Mesenchymal stem cell (in vitro differentiated cells and primary cell): ENCODE data around the gene CAPZA1.

Experiments
- DNase-seq: peaks from one replicate; pipeline ENCODE4 v3.0.0-alpha.2; 2013
- H2AFZ ChIP-seq: one replicate; pipeline ENCODE4 v1.6.1; 2013; ENCODE audit warnings: low read depth, mild to moderate bottlenecking, control low read depth, inconsistent platforms, low read length, moderate library complexity
- H2AK5ac ChIP-seq: 2 replicates; pipeline ENCODE4 v1.6.1; 2013; ENCODE audit warnings: low read length, moderate library complexity, mild to moderate bottlenecking, inconsistent platforms; ENCODE audit not compliant: severe bottlenecking
- H2BK120ac ChIP-seq: one replicate; pipeline ENCODE4 v1.6.1; 2013; ENCODE audit warnings: low read depth, mild to moderate bottlenecking, inconsistent platforms, low read length, moderate library complexity
- H2BK12ac ChIP-seq, 2 experiments: one replicate each; pipeline ENCODE4 v1.6.1; 2013; ENCODE audit warnings: inconsistent platforms in 2 of 2, low read length in 2 of 2, mild to moderate bottlenecking in 2 of 2, moderate library complexity in 2 of 2, control low read depth in 1 of 2
- H2BK15ac ChIP-seq: one replicate; pipeline ENCODE4 v1.6.1; 2013; ENCODE audit warnings: mild to moderate bottlenecking, low read depth, inconsistent platforms; ENCODE audit not compliant: poor library complexity, severe bottlenecking
- H2BK5ac ChIP-seq: 2 replicates; pipeline ENCODE4 v1.6.1; 2013; ENCODE audit warnings: low read depth, mild to moderate bottlenecking, low read length, control low read depth, inconsistent platforms; ENCODE audit not compliant: poor library complexity, severe bottlenecking
- H3K14ac ChIP-seq, 2 experiments: one replicate each; pipeline ENCODE4 v1.6.1; 2013; ENCODE audit warnings: inconsistent platforms in 2 of 2, low read length in 2 of 2, control low read depth in 1 of 2, mild to moderate bottlenecking in 1 of 2, moderate library complexity in 1 of 2
- H3K18ac ChIP-seq, 2 experiments: one replicate each; pipeline ENCODE4 v1.6.1; 2013; ENCODE audit warnings: inconsistent platforms in 2 of 2, low read length in 2 of 2, control low read depth in 1 of 2, low read depth in 1 of 2, mild to moderate bottlenecking in 1 of 2
- H3K23ac ChIP-seq, 2 experiments: one replicate each; pipeline ENCODE4 v1.6.1; 2013; ENCODE audit warnings: inconsistent platforms in 2 of 2, low read length in 2 of 2, mild to moderate bottlenecking in 2 of 2, moderate library complexity in 2 of 2, control low read depth in 1 of 2
- H3K27ac ChIP-seq: 2 replicates; pipeline ENCODE4 v1.5.1; 2013; ENCODE audit warnings: mild to moderate bottlenecking, moderate library complexity, low read length, control low read depth, inconsistent platforms; ENCODE audit not compliant: poor library complexity, severe bottlenecking
- H3K27me3 ChIP-seq, 2 experiments: 2 replicates each; pipeline versions ENCODE4 v1.6.1 to v1.7.0; 2013; ENCODE audit warnings: low read length in 2 of 2, mild to moderate bottlenecking in 2 of 2, moderate library complexity in 2 of 2, control low read depth in 1 of 2, inconsistent platforms in 1 of 2; ENCODE audit not compliant: control insufficient read depth in 1 of 2, insufficient read depth in 1 of 2
- H3K36me3 ChIP-seq, 2 experiments: 2 replicates each; pipeline versions ENCODE4 v1.6.1 to v1.7.0; 2013; ENCODE audit warnings: low read length in 2 of 2, control low read depth in 1 of 2, inconsistent platforms in 1 of 2, low read depth in 1 of 2, mild to moderate bottlenecking in 1 of 2; ENCODE audit not compliant: insufficient read depth in 2 of 2, control insufficient read depth in 1 of 2
- H3K4ac ChIP-seq, 2 experiments: one replicate each; pipeline ENCODE4 v1.6.1; 2013; ENCODE audit warnings: inconsistent platforms in 2 of 2, low read length in 2 of 2, mild to moderate bottlenecking in 2 of 2, moderate library complexity in 2 of 2, control low read depth in 1 of 2, low read depth in 1 of 2
- H3K4me1 ChIP-seq: 2 replicates; pipeline ENCODE4 v1.6.1; 2013; ENCODE audit warnings: low read depth, low read length, control low read depth; ENCODE audit not compliant: control insufficient read depth, insufficient read depth
- H3K4me2 ChIP-seq: 2 replicates; pipeline ENCODE4 v1.6.1; 2013; ENCODE audit warnings: low read length, mild to moderate bottlenecking, inconsistent platforms; ENCODE audit not compliant: poor library complexity, severe bottlenecking
- H3K4me3 ChIP-seq, 2 experiments: 2 replicates each; pipeline versions ENCODE4 v1.5.1 to v1.7.0; 2013; ENCODE audit warnings: low read length in 2 of 2, mild to moderate bottlenecking in 2 of 2, control low read depth in 1 of 2, low read depth in 1 of 2; ENCODE audit not compliant: insufficient read depth in 1 of 2
- H3K79me1 ChIP-seq: replicated peaks from 2 replicates; pipeline ENCODE4 v1.6.1; 2013; ENCODE audit warnings: mild to moderate bottlenecking, control low read depth, low read length, inconsistent platforms; ENCODE audit not compliant: poor library complexity, severe bottlenecking
- H3K9ac ChIP-seq: 2 replicates; pipeline ENCODE4 v1.7.0; 2013; ENCODE audit warnings: mild to moderate bottlenecking, low read length, moderate library complexity
- H3K9me3 ChIP-seq: 2 replicates; pipeline ENCODE4 v1.7.0; 2013; ENCODE audit warnings: mild to moderate bottlenecking, low read length; ENCODE audit not compliant: control insufficient read depth
- H4K8ac ChIP-seq: one replicate; pipeline ENCODE4 v1.6.1; 2013; ENCODE audit warnings: inconsistent platforms, mild to moderate bottlenecking, low read length, moderate library complexity
- H4K91ac ChIP-seq: one replicate; pipeline ENCODE4 v1.6.1; 2013; ENCODE audit warnings: mild to moderate bottlenecking, low read length, inconsistent platforms
- WGBS: methylation state at CpG from one replicate; pipeline ENCODE4 v1.1.7; 2013; ENCODE audit warnings: mixed read lengths; 5-methylcytosine and 5-hydroxymethylcytosine counted together

The CAPZA1 gene

DNA sequence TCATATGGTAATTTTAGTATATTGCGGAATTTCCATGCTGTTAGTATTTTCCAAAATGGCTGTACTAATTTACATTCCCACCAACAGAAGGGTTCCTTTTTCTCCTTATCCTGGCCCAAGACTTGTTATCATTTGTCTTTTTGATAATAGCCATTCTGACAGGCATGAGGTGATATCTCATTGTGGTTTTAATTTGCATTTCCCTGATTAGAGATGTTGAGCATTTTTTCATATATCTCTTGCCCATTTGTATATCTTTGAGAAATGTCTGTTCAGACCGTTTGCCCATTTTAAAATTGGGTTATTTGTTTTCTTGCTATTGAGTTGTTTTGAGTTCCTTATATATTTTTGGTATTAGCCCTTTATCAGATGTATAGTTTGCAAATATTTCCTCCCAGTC is 14.0 kb downstream of the CAPZA1 start:
- no peak for DNase-seq
- Histone ChIP-seq H3K4me3 (no peak overlapping the region), H3K79me1 (no peaks in the 10 kb centered on the region), H3K4me1 (peaks cover 6% of the 10 kb centered on the region), H3K14ac (no peak overlapping the region), H3K4ac (no peak overlapping the region), H2AFZ (no peak overlapping the region), H4K8ac (no peak overlapping the region), H2BK5ac (no peak overlapping the region), H3K27ac (no peak overlapping the region), H2BK15ac (no peak overlapping the region), H3K9me3 (no peaks in the 10 kb centered on the region), H4K91ac (no peak overlapping the region), H3K27me3 (no peaks in the 10 kb centered on the region), H2AK5ac (no peak overlapping the region), H3K18ac (no peak overlapping the region), H3K4me2 (no peak overlapping the region), H3K23ac (no peak overlapping the region), H2BK120ac (no peak overlapping the region), H3K36me3 (peaks cover 3 to 33% of the 10 kb centered on the region in 2 experiments), H2BK12ac (no peak overlapping the region), H3K9ac (no peak overlapping the region)
- WGBS: no CpG with 5 or more reads among the region's 2 CpGs

- Histone ChIP-seq H3K23ac (no peak overlapping the region), H2BK12ac (no peak overlapping the region), H3K14ac (no peak overlapping the region), H2BK5ac (no peak overlapping the region), H3K4me3 (no peak overlapping the region), H3K27me3 (no peaks in the 10 kb centered on the region), H3K79me1 (no peaks in the 10 kb centered on the region), H3K4me1 (peaks cover 6% of the 10 kb centered on the region), H3K4me2 (no peak overlapping the region), H4K91ac (no peak overlapping the region), H3K4ac (no peak overlapping the region), H4K8ac (no peak overlapping the region), H3K9me3 (no peaks in the 10 kb centered on the region), H2AFZ (no peak overlapping the region), H3K9ac (no peak overlapping the region), H2BK120ac (no peak overlapping the region), H3K27ac (peak overlapping the region; percentile 76), H2AK5ac (no peak overlapping the region), H3K36me3 (peaks cover 3 to 25% of the 10 kb centered on the region in 2 experiments), H3K18ac (no peak overlapping the region), H2BK15ac (no peak overlapping the region)
- no peak for DNase-seq
These were observed 14.7 kb downstream of the CAPZA1 start for GRCh38 chr1:112634367-112634766.

DNA sequence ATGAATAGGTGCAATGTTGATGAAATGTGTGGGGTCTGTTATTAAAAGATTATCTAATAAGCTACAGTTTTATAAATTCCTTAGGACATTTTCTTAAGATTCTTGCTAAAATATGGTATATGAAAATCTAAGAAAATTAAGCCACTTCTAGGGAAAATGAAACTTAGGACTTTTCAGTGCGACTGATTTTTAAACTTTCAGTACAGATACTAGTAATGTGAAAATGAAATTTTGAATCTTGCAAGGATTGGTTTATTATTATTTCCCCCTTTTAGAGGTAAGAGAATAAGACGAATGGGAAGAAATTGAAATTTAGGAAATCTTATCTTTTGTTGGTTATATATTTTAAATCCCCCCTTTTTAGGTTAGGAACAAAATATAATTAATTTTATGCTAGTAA is 16.4 kb downstream of the CAPZA1 start:
- H4K8ac ChIP-seq: no peak overlapping the region
- H3K4ac ChIP-seq: no peak overlapping the region
- H3K14ac ChIP-seq: no peak overlapping the region
- H2AFZ ChIP-seq: no peak overlapping the region
- no peak overlapping the region for H2BK12ac ChIP-seq
- peaks cover 6% of the 10 kb centered on the region for H3K4me1 ChIP-seq
- no peak overlapping the region for H2AK5ac ChIP-seq
- DNase-seq: no peak
- peak overlapping the region; percentile 76 for H3K27ac ChIP-seq
- no peaks in the 10 kb centered on the region for H3K79me1 ChIP-seq
- no peaks in the 10 kb centered on the region for H3K27me3 ChIP-seq
- no peak overlapping the region for H3K4me2 ChIP-seq
- no peak overlapping the region for H4K91ac ChIP-seq
- no peaks in the 10 kb centered on the region for H3K9me3 ChIP-seq
- no peak overlapping the region for H2BK15ac ChIP-seq
- H3K23ac ChIP-seq: no peak overlapping the region
- H3K36me3 ChIP-seq: peaks cover 0 to 16% of the 10 kb centered on the region in 2 experiments
- no peak overlapping the region for H2BK5ac ChIP-seq
- H3K9ac ChIP-seq: peak overlapping the region; percentile 77
- WGBS: 78% methylated on average over 1 of the region's 2 CpGs
- H3K18ac ChIP-seq: no peak overlapping the region
- no peak overlapping the region for H2BK120ac ChIP-seq
- H3K4me3 ChIP-seq: no peak overlapping the region

GRCh38 chr1:112636597-112637253 is 17.1 kb downstream of the CAPZA1 start:
- Histone ChIP-seq H3K14ac (no peak overlapping the region), H4K8ac (no peak overlapping the region), H3K9me3 (no peaks in the 10 kb centered on the region), H3K23ac (no peak overlapping the region), H3K36me3 (peaks cover 0 to 10% of the 10 kb centered on the region in 2 experiments), H3K79me1 (no peaks in the 10 kb centered on the region), H3K27me3 (no peaks in the 10 kb centered on the region), H3K4me2 (no peak overlapping the region), H3K9ac (peak overlapping the region; percentile 77), H2BK5ac (no peak overlapping the region), H3K4me3 (no peak overlapping the region), H3K4ac (no peak overlapping the region), H2BK15ac (no peak overlapping the region), H3K27ac (peak overlapping the region; percentile 82), H2AK5ac (no peak overlapping the region), H3K18ac (no peak overlapping the region), H2BK12ac (no peak overlapping the region), H2AFZ (no peak overlapping the region), H3K4me1 (peaks cover 6% of the 10 kb centered on the region), H2BK120ac (no peak overlapping the region), H4K91ac (no peak overlapping the region)
- DNase-seq: no peak
